IMR-90 (cell line): Measurements from ENCODE around the gene SNRNP200. TPM values are rescaled to one million over a fixed set of nuclear protein-coding genes. Genes with fewer than 3 reads are reported as not detected.

Experiments
- ATAC-seq: fragments of 200-7000 bp; cut with Tn5 transposase; 2 replicates; pipeline ENCODE4 v1.9.1; 2020; ENCODE audit warnings: low read depth, mild to moderate bottlenecking, moderate library complexity
- BruUV-seq: library from RNA; stranded (reverse); fragments of 400-500 nt; replicated peaks from 2 replicates; lab custom pipeline; 2021; lab: Mats Ljungman, UMichigan
- CTCF ChIA-PET: fragments of 300-600 bp; formaldehyde crosslinking; extraction: SDS; loops from one replicate; lab custom pipeline; 2021; ENCODE audit warnings: antibody characterized with exemption; lab: Yijun Ruan, JAX
- POLR2A ChIA-PET: fragments of 300-600 bp; sonication (Branson Sonifier 250); formaldehyde crosslinking; loops from one replicate; lab custom pipeline; 2022; ENCODE audit warnings: antibody characterized with exemption; ENCODE audit not compliant: unreplicated experiment; lab: Charles Lee
- DNase-seq: peaks from one replicate; pipeline ENCODE4 v3.0.0; 2013
- H2AFZ ChIP-seq: replicated peaks from 2 replicates; pipeline ENCODE3; 2013; ENCODE audit warnings: low read length, mild to moderate bottlenecking; ENCODE audit not compliant: poor library complexity
- H2AK5ac ChIP-seq: 2 replicates; pipeline ENCODE4 v1.6.1; 2013; ENCODE audit warnings: low read depth, low read length, inconsistent platforms
- H2AK9ac ChIP-seq: replicated peaks from 2 replicates; pipeline ENCODE3; 2013; ENCODE audit warnings: mild to moderate bottlenecking, low read depth, low read length, moderate library complexity; ENCODE audit not compliant: poor library complexity
- H2BK120ac ChIP-seq: 2 replicates; pipeline ENCODE4 v1.6.1; 2013; ENCODE audit warnings: low read depth, low read length, inconsistent platforms
- H2BK15ac ChIP-seq: 3 replicates; pipeline ENCODE4 v1.6.1; 2013; ENCODE audit warnings: low read depth, low read length, inconsistent platforms
- H2BK20ac ChIP-seq: 2 replicates; pipeline ENCODE4 v1.6.1; 2013; ENCODE audit warnings: low read depth, mild to moderate bottlenecking, inconsistent platforms, low read length, moderate library complexity
- H2BK5ac ChIP-seq: 2 replicates; pipeline ENCODE4 v1.6.1; 2013; ENCODE audit warnings: mild to moderate bottlenecking, low read depth, low read length, inconsistent platforms; ENCODE audit not compliant: poor library complexity, severe bottlenecking
- H3K14ac ChIP-seq: replicated peaks from 2 replicates; pipeline ENCODE4 v1.6.1; 2013; ENCODE audit warnings: low read depth, low read length, inconsistent platforms
- H3K18ac ChIP-seq: 2 replicates; pipeline ENCODE4 v1.6.1; 2013; ENCODE audit warnings: low read depth, low read length, control low read depth
- H3K23ac ChIP-seq: 2 replicates; pipeline ENCODE4 v1.6.1; 2013; ENCODE audit warnings: low read depth, low read length, inconsistent platforms
- H3K27ac ChIP-seq: 2 replicates; pipeline ENCODE4 v1.5.1; 2013; ENCODE audit warnings: mild to moderate bottlenecking, control low read depth, low read length; ENCODE audit not compliant: insufficient read depth
- H3K27me3 ChIP-seq: 2 replicates; pipeline ENCODE4 v1.6.1; 2013; ENCODE audit warnings: low read length; ENCODE audit not compliant: control insufficient read depth, insufficient read depth
- H3K36me3 ChIP-seq: 2 replicates; pipeline ENCODE4 v1.6.1; 2013; ENCODE audit warnings: low read length, mixed read lengths; ENCODE audit not compliant: control insufficient read depth, insufficient read depth
- H3K4ac ChIP-seq: 2 replicates; pipeline ENCODE4 v1.6.1; 2013; ENCODE audit warnings: low read depth, low read length, inconsistent platforms
- H3K4me1 ChIP-seq: 2 replicates; pipeline ENCODE4 v1.6.1; 2013; ENCODE audit warnings: low read length, mixed read lengths; ENCODE audit not compliant: control insufficient read depth, insufficient read depth
- H3K4me2 ChIP-seq: 2 replicates; pipeline ENCODE4 v1.6.1; 2013; ENCODE audit warnings: low read depth, mild to moderate bottlenecking, control low read depth, low read length, moderate library complexity
- H3K4me3 ChIP-seq: 2 replicates; pipeline ENCODE4 v1.5.1; 2013; ENCODE audit warnings: low read depth, mild to moderate bottlenecking, control low read depth, low read length, moderate library complexity; ENCODE audit not compliant: insufficient read depth
- H3K56ac ChIP-seq: 2 replicates; pipeline ENCODE4 v1.6.1; 2013; ENCODE audit warnings: low read length, inconsistent platforms; ENCODE audit not compliant: insufficient read depth; ENCODE audit errors: extremely low read depth
- H3K79me1 ChIP-seq, 2 experiments: 2 replicates each; pipeline ENCODE4 v1.6.1; 2013; ENCODE audit warnings: low read length in 2 of 2, inconsistent platforms in 1 of 2, low read depth in 1 of 2
- H3K9ac ChIP-seq: 2 replicates; pipeline ENCODE4 v1.6.1; 2013; ENCODE audit warnings: low read depth, low read length, control low read depth
- H3K9me1 ChIP-seq: 2 replicates; pipeline ENCODE4 v1.6.1; 2013; ENCODE audit warnings: low read length, inconsistent platforms; ENCODE audit not compliant: insufficient read depth
- H3K9me3 ChIP-seq: 2 replicates; pipeline ENCODE4 v1.6.1; 2013; ENCODE audit warnings: low read length; ENCODE audit not compliant: control insufficient read depth, insufficient read depth
- H4K20me1 ChIP-seq: 2 replicates; pipeline ENCODE4 v1.6.1; 2013; ENCODE audit warnings: low read length, inconsistent platforms; ENCODE audit not compliant: insufficient read depth
- H4K5ac ChIP-seq: 2 replicates; pipeline ENCODE4 v1.6.1; 2013; ENCODE audit warnings: mild to moderate bottlenecking, low read depth, low read length, control low read depth
- H4K8ac ChIP-seq, 2 experiments: 2 replicates each; pipeline ENCODE4 v1.6.1; 2013; ENCODE audit warnings: low read depth in 2 of 2, low read length in 2 of 2, control low read depth in 1 of 2, inconsistent platforms in 1 of 2
- H4K91ac ChIP-seq: 2 replicates; pipeline ENCODE4 v1.6.1; 2013; ENCODE audit warnings: low read depth, low read length, inconsistent platforms; ENCODE audit not compliant: insufficient read depth
- BHLHE40 ChIP-seq: fragments of 150-350 bp; IDR thresholded peaks from 2 replicates; pipeline ENCODE4 v1.6.1; 2016; ENCODE audit warnings: mild to moderate bottlenecking, low read depth, low read length
- CEBPB ChIP-seq: IDR thresholded peaks from 2 replicates; pipeline ENCODE4 v1.6.1; 2012; ENCODE audit warnings: low read depth, low read length, improper control_type of control experiment
- CHD1 ChIP-seq: IDR thresholded peaks from 2 replicates; pipeline ENCODE4 v1.6.1; 2012; ENCODE audit warnings: low read depth, low read length, improper control_type of control experiment
- FOS ChIP-seq: fragments of 150-350 bp; IDR thresholded peaks from 2 replicates; pipeline ENCODE4 v1.6.1; 2016; ENCODE audit warnings: low read depth, low read length
- MAFK ChIP-seq: IDR thresholded peaks from 2 replicates; pipeline ENCODE4 v1.6.1; 2012; ENCODE audit warnings: low read depth, low read length, improper control_type of control experiment
- MAZ ChIP-seq: IDR thresholded peaks from 2 replicates; pipeline ENCODE4 v1.6.1; 2012; ENCODE audit warnings: low read depth, mild to moderate bottlenecking, low read length, improper control_type of control experiment, moderate library complexity, borderline replicate concordance
- MXI1 ChIP-seq: IDR thresholded peaks from 2 replicates; pipeline ENCODE4 v1.6.1; 2012; ENCODE audit warnings: low read depth, mild to moderate bottlenecking, low read length, moderate library complexity, borderline replicate concordance
- NFE2L2 ChIP-seq: fragments of 150-350 bp; IDR thresholded peaks from 2 replicates; pipeline ENCODE4 v1.6.1; 2016; ENCODE audit warnings: low read depth, mild to moderate bottlenecking, low read length
- POLR2A ChIP-seq: IDR thresholded peaks from 2 replicates; pipeline ENCODE4 v1.6.1; 2012; ENCODE audit warnings: mild to moderate bottlenecking, low read depth, low read length
- RAD21 ChIP-seq: IDR thresholded peaks from 2 replicates; pipeline ENCODE4 v1.6.1; 2012; ENCODE audit warnings: low read length, improper control_type of control experiment
- RCOR1 ChIP-seq: IDR thresholded peaks from 2 replicates; pipeline ENCODE4 v1.6.1; 2012; ENCODE audit warnings: mild to moderate bottlenecking, low read length, improper control_type of control experiment; ENCODE audit not compliant: insufficient replicate concordance
- RFX5 ChIP-seq: IDR thresholded peaks from 2 replicates; pipeline ENCODE4 v1.8.0; 2012; ENCODE audit warnings: low read depth, mild to moderate bottlenecking, low read length, moderate library complexity
- SMC3 ChIP-seq: fragments of 150-350 bp; IDR thresholded peaks from 2 replicates; pipeline ENCODE4 v1.6.1; 2016; ENCODE audit warnings: low read depth, mild to moderate bottlenecking, antibody characterized with exemption, low read length, moderate library complexity
- WGBS, 2 experiments: methylation state at CpG; one replicate each; pipeline versions ENCODE4 v1.1.5 to v1.1.7; 2013; ENCODE audit warnings: missing lambda C conversion rate in 2 of 2; ENCODE audit not compliant: insufficient read length in 1 of 2; ENCODE audit errors: extremely low coverage in 2 of 2; 5-methylcytosine and 5-hydroxymethylcytosine counted together
- dilution Hi-C: fragments of 300-500 bp; cut with HindIII; formaldehyde crosslinking; loops from one replicate; pipeline ENCODE4 v1.14.3; 2018; ENCODE audit warnings: low sequenced_read_pairs; ENCODE audit not compliant: unreplicated experiment
- in situ Hi-C: fragments of 300-500 bp; cut with MboI; formaldehyde crosslinking; loops from 3 replicates; pipeline ENCODE4 v1.14.3; 2019; ENCODE audit warnings: low sequenced_read_pairs, inconsistent platforms, mixed read lengths
- intact Hi-C: fragments of 100-400 bp; cut with micrococcal nuclease; formaldehyde crosslinking; loops from 2 replicates; pipeline ENCODE4 v1.10.0; 2022
- polyA plus RNA-seq, 3 experiments: library from polyadenylated mRNA; depleted of rRNA; stranded (reverse); fragments of >200 nt; gene quantifications; 2 replicates each; pipeline ENCODE4 v1.2.3, GENCODE V29; 2012; ENCODE audit warnings: low replicate concordance in 1 of 3
- total RNA-seq: library from RNA; depleted of rRNA; stranded (reverse); fragments of >200 nt; gene quantifications from 2 replicates; pipeline ENCODE4 v1.2.3, GENCODE V29; 2012
- TF ChIP-seq, protein P1 (sequence below): conservative IDR thresholded peaks from 2 replicates; pipeline ENCODE4 v1.5.1; 2012; ENCODE audit warnings: mild to moderate bottlenecking, low read depth, low read length, improper control_type of control experiment
- TF ChIP-seq, protein P2 (sequence below): fragments of 150-350 bp; IDR thresholded peaks from 2 replicates; pipeline ENCODE4 v1.6.1; 2016; ENCODE audit warnings: low read depth, mild to moderate bottlenecking, low read length, moderate library complexity, borderline replicate concordance
- TF ChIP-seq, protein P3 (sequence below): fragments of 150-350 bp; IDR thresholded peaks from 2 replicates; pipeline ENCODE4 v1.6.1; 2017; ENCODE audit warnings: mild to moderate bottlenecking, antibody characterized with exemption, low read length, low read depth

Gene SNRNP200
- total and polyA plus RNA-seq, 2 of the 4 experiments (the other 2 are of a cell fraction), result 44.1 to 108 TPM

DNA sequence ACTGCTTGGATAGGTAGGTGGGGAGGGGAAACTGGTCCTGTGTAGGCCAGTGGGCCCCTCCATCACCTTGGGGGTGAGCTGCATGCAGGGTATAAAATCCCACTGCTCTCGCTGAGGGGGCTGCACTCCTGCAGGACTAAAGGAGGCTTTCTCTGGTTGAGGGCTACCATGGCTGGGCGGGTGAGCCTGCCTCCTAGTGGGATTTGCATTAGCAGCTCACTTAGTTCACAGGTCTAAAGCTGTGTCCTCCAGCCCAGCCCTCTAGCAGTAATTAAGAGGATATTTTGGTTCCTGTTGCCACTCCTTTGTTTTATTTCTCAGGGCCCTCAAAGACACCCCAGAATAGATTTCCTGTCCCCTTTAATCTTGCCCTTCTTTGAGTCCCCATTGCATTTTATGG lies 64.1 kb downstream of the SNRNP200 start:
- no TSS peak for BruUV-seq
- no peak overlapping the region for H3K4me3 ChIP-seq
- no peak overlapping the region for H3K18ac ChIP-seq
- no peak overlapping the region for H2AK9ac ChIP-seq
- H3K4ac ChIP-seq, result no peak overlapping the region
- ChIA-PET POLR2A (no interaction called here), CTCF (no interaction called here)
- peaks cover 0 to 4% of the 10 kb centered on the region in 2 experiments; a peak in 1 of 4 replicates for H3K79me1 ChIP-seq
- no peak for TF ChIP-seq MAZ
- TF ChIP-seq MXI1, result no peak
- no peak for TF ChIP-seq CEBPB
- no peak for TF ChIP-seq BHLHE40
- TF ChIP-seq RFX5, result no peak
- no peak for TF ChIP-seq FOS
- TF ChIP-seq POLR2A, result no peak
- TF ChIP-seq, protein P1, sequence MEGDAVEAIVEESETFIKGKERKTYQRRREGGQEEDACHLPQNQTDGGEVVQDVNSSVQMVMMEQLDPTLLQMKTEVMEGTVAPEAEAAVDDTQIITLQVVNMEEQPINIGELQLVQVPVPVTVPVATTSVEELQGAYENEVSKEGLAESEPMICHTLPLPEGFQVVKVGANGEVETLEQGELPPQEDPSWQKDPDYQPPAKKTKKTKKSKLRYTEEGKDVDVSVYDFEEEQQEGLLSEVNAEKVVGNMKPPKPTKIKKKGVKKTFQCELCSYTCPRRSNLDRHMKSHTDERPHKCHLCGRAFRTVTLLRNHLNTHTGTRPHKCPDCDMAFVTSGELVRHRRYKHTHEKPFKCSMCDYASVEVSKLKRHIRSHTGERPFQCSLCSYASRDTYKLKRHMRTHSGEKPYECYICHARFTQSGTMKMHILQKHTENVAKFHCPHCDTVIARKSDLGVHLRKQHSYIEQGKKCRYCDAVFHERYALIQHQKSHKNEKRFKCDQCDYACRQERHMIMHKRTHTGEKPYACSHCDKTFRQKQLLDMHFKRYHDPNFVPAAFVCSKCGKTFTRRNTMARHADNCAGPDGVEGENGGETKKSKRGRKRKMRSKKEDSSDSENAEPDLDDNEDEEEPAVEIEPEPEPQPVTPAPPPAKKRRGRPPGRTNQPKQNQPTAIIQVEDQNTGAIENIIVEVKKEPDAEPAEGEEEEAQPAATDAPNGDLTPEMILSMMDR, result no peak
- no peak for TF ChIP-seq RAD21
- no peak for TF ChIP-seq CHD1
- TF ChIP-seq SMC3, result no peak
- TF ChIP-seq RCOR1, result no peak
- TF ChIP-seq, protein P2, sequence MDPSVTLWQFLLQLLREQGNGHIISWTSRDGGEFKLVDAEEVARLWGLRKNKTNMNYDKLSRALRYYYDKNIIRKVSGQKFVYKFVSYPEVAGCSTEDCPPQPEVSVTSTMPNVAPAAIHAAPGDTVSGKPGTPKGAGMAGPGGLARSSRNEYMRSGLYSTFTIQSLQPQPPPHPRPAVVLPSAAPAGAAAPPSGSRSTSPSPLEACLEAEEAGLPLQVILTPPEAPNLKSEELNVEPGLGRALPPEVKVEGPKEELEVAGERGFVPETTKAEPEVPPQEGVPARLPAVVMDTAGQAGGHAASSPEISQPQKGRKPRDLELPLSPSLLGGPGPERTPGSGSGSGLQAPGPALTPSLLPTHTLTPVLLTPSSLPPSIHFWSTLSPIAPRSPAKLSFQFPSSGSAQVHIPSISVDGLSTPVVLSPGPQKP, result no peak
- TF ChIP-seq NFE2L2, result no peak
- TF ChIP-seq, protein P3, sequence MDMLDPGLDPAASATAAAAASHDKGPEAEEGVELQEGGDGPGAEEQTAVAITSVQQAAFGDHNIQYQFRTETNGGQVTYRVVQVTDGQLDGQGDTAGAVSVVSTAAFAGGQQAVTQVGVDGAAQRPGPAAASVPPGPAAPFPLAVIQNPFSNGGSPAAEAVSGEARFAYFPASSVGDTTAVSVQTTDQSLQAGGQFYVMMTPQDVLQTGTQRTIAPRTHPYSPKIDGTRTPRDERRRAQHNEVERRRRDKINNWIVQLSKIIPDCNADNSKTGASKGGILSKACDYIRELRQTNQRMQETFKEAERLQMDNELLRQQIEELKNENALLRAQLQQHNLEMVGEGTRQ, result no peak
- no peak for TF ChIP-seq MAFK
- H4K20me1 ChIP-seq, result no peaks in the 10 kb centered on the region
- WGBS, 2 experiments, result no CpG with 5 or more reads among the region's 2 CpGs
- peaks cover 11% of the 10 kb centered on the region; the same call in 1 of the 2 replicates for H3K9me1 ChIP-seq
- H2BK15ac ChIP-seq, result no peak overlapping the region
- no peak overlapping the region for H2BK120ac ChIP-seq
- no peak overlapping the region for H3K27ac ChIP-seq
- peaks cover 2% of the 10 kb centered on the region; the same call in 1 of the 2 replicates for H3K9me3 ChIP-seq
- H3K4me1 ChIP-seq, result peaks cover 3% of the 10 kb centered on the region; the same call in 1 of the 2 replicates
- H2BK5ac ChIP-seq, result no peak overlapping the region
- no peak for ATAC-seq
- H4K91ac ChIP-seq, result no peak overlapping the region
- no peak overlapping the region for H3K4me2 ChIP-seq
- no peak overlapping the region for H2AK5ac ChIP-seq
- intact Hi-C loops (no loop called here), in situ Hi-C loops (no loop called here), dilution Hi-C loops (no loop called here)
- H3K14ac ChIP-seq, result no peak overlapping the region
- H4K5ac ChIP-seq, result no peak overlapping the region
- H3K36me3 ChIP-seq, result peaks cover 4% of the 10 kb centered on the region
- no peak overlapping the region for H2BK20ac ChIP-seq
- no peak overlapping the region for H3K23ac ChIP-seq
- H3K56ac ChIP-seq, result no peak overlapping the region
- no peaks in the 10 kb centered on the region for H3K27me3 ChIP-seq
- no peak overlapping the region; a peak in 1 of 4 replicates for H4K8ac ChIP-seq
- no peak for DNase-seq
- H3K9ac ChIP-seq, result no peak overlapping the region
- H2AFZ ChIP-seq, result no peak overlapping the region
